A549 (cell line): ENCODE measurements around the gene MAL.

Experiments
- CHD2 ChIP-seq: fragments of 150-350 bp; IDR thresholded peaks from 2 replicates; pipeline ENCODE4 v1.6.1; 2014; ENCODE audit warnings: low read length; ENCODE audit not compliant: partially characterized antibody
- JUN ChIP-seq, 2 experiments: fragments of >200 bp; sonication (Bioruptor Twin); formaldehyde crosslinking; IDR thresholded peaks; 2 replicates in 1 of 2; 3 replicates in 1 of 2; pipeline ENCODE4 v1.6.1; 2016 to 2017
- KDM1A ChIP-seq: fragments of 200-600 bp; sonication (generic); IDR thresholded peaks from 2 replicates; pipeline ENCODE4 v1.6.1; 2016; ENCODE audit warnings: low read depth, mild to moderate bottlenecking
- NFE2L2 ChIP-seq: fragments of 150-350 bp; conservative IDR thresholded peaks from 2 replicates; pipeline ENCODE4 v1.6.1; 2014; ENCODE audit warnings: low read length
- POLR2A ChIP-seq: IDR thresholded peaks from 2 replicates; pipeline ENCODE4 v1.6.1; 2012; ENCODE audit warnings: mild to moderate bottlenecking, low read length
- RAD21 ChIP-seq, 2 experiments: fragments of >200 bp in 1 of 2; sonication (Bioruptor Twin) in 1 of 2; formaldehyde crosslinking in 1 of 2; IDR thresholded peaks in 1 of 2; conservative IDR thresholded peaks in 1 of 2; 2 replicates in 1 of 2; 3 replicates in 1 of 2; pipeline ENCODE4 v1.6.1; 2012 to 2018; ENCODE audit warnings: inconsistent platforms in 1 of 2
- RARB ChIP-seq: fragments of 250-450 bp; sonication (Bioruptor Pico); IDR thresholded peaks from 2 replicates; pipeline ENCODE4 v1.8.0; 2021; ENCODE audit warnings: mild to moderate bottlenecking, moderate library complexity
- ZFP36 ChIP-seq: fragments of 450-650 bp; IDR thresholded peaks from 2 replicates; pipeline ENCODE4 v1.6.1; 2014; ENCODE audit warnings: borderline replicate concordance; ENCODE audit not compliant: partially characterized antibody
- ZNF302 ChIP-seq: fragments of 250-450 bp; sonication (Bioruptor Pico); IDR thresholded peaks from 2 replicates; pipeline ENCODE4 v1.9.0; 2021; ENCODE audit warnings: inconsistent platforms, mild to moderate bottlenecking, moderate library complexity
- TF ChIP-seq, protein P1 (sequence below): fragments of >200 bp; sonication (Bioruptor Twin); formaldehyde crosslinking; IDR thresholded peaks from 3 replicates; pipeline ENCODE4 v1.5.1; 2016
- TF ChIP-seq, protein P2 (sequence below): IDR thresholded peaks from 2 replicates; pipeline ENCODE4 v1.6.1; 2012
- TF ChIP-seq, protein P3 (sequence below): fragments of 200-600 bp; sonication (generic); IDR thresholded peaks from 2 replicates; pipeline ENCODE4 v1.6.1; 2016; ENCODE audit warnings: antibody characterized with exemption, mild to moderate bottlenecking, moderate library complexity

DNA sequence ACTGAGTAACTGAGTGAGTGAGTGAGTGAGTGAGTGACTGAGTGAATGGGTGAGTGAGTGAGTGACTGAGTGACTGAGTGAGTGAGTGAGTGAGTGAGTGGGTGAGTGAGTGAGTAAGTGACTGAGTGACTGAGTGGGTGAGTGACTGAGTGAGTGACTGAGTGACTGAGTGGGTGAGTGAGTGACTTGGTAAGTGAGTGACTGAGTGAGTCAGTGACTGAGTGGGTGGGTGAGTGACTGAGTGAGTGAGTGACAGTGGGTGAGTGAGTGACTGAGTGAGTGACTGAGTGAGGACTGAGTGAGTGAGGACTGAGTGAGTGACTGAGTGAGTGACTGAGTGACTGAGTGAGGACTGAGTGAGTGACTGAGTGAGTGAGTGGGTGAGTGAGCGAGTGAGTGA, 13.9 kb downstream of the MAL start:
- TF ChIP-seq, protein P1, sequence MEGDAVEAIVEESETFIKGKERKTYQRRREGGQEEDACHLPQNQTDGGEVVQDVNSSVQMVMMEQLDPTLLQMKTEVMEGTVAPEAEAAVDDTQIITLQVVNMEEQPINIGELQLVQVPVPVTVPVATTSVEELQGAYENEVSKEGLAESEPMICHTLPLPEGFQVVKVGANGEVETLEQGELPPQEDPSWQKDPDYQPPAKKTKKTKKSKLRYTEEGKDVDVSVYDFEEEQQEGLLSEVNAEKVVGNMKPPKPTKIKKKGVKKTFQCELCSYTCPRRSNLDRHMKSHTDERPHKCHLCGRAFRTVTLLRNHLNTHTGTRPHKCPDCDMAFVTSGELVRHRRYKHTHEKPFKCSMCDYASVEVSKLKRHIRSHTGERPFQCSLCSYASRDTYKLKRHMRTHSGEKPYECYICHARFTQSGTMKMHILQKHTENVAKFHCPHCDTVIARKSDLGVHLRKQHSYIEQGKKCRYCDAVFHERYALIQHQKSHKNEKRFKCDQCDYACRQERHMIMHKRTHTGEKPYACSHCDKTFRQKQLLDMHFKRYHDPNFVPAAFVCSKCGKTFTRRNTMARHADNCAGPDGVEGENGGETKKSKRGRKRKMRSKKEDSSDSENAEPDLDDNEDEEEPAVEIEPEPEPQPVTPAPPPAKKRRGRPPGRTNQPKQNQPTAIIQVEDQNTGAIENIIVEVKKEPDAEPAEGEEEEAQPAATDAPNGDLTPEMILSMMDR: no peak
- TF ChIP-seq RAD21 (conservative IDR thresholded peaks at IDR 0.05 in 1 of 2, IDR thresholded peaks at IDR 0.05 in 1 of 2) (no peak), NFE2L2 (no peak), JUN (IDR thresholded peaks at IDR 0.05) (no peak), CHD2 (no peak), ZFP36 (no peak), POLR2A (no peak), ZNF302 (CRISPR knock-in tag) (no peak), KDM1A (no peak), RARB (CRISPR knock-in tag) (no peak)
- TF ChIP-seq, protein P2, sequence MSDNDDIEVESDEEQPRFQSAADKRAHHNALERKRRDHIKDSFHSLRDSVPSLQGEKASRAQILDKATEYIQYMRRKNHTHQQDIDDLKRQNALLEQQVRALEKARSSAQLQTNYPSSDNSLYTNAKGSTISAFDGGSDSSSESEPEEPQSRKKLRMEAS: no peak
- TF ChIP-seq, protein P3, sequence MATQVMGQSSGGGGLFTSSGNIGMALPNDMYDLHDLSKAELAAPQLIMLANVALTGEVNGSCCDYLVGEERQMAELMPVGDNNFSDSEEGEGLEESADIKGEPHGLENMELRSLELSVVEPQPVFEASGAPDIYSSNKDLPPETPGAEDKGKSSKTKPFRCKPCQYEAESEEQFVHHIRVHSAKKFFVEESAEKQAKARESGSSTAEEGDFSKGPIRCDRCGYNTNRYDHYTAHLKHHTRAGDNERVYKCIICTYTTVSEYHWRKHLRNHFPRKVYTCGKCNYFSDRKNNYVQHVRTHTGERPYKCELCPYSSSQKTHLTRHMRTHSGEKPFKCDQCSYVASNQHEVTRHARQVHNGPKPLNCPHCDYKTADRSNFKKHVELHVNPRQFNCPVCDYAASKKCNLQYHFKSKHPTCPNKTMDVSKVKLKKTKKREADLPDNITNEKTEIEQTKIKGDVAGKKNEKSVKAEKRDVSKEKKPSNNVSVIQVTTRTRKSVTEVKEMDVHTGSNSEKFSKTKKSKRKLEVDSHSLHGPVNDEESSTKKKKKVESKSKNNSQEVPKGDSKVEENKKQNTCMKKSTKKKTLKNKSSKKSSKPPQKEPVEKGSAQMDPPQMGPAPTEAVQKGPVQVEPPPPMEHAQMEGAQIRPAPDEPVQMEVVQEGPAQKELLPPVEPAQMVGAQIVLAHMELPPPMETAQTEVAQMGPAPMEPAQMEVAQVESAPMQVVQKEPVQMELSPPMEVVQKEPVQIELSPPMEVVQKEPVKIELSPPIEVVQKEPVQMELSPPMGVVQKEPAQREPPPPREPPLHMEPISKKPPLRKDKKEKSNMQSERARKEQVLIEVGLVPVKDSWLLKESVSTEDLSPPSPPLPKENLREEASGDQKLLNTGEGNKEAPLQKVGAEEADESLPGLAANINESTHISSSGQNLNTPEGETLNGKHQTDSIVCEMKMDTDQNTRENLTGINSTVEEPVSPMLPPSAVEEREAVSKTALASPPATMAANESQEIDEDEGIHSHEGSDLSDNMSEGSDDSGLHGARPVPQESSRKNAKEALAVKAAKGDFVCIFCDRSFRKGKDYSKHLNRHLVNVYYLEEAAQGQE: no peak
